Stimulated activated CD8-positive, alpha-beta memory T cell treated with anti-CD3 and anti-CD28 coated beads, Interleukin-2, amount 100 ng/mL, for 48 hours (primary cell): ENCODE measurements around the gene LRRC42.
"Not testable (repeated sequence)": the region's sequence is repeated elsewhere in the genome, so short reads cannot be mapped to it uniquely, and the experiment has no call there.

Experiments
- DNase-seq, 2 donors: peaks; one replicate each; pipeline ENCODE4 v3.0.0-alpha.2; 2020; ENCODE audit warnings: low read depth in 2 of 2

Gene LRRC42

GRCh38 chr1:53967409-53968124 is 21.4 kb downstream of the LRRC42 start:
- DNase-seq: no peak

GRCh38 chr1:53968125-53968513 is 22.0 kb downstream of the LRRC42 start:
- no peak for DNase-seq

DNA sequence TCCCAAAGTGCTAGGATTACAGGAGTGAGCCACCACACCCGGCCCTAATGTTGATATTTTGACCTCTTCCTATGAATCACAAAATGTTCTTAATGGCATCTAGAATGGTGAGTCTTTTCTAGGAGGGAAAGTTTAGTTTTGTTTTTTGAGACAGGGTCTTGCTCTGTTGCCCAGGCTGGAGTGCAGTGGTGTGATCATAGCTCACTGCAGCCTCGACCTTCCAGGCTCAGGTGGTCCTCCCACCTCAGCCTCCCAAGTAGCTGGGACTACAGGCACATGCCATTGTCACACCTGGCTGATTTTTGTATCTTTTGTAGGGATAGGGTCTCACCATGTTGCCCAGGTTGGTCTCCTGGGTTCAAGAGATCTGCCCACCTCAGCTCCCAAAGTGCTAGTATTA is 23.2 kb downstream of the LRRC42 start:
- not testable (repeated sequence) for DNase-seq

DNA sequence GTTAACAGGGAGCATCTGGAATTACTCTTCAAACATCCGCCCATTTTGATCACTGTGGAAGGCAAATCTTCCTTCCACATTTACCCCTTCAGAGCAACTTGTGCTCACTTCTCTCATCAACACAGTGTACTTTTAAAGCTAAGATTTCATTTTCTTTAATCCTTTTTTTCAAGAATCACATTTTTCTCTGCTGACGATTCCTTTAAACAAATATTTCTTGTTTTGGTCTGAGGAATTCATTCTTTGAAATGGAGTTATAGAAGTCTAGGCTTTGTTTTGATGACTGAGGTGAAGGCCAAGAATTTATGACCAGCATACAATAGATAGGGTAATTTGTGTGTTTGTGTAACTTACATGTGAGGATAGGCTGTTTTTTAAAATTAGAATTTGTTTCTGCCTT is 25.6 kb downstream of the LRRC42 start:
- no peak for DNase-seq

GRCh38 chr1:53975861-53976260 is 29.7 kb downstream of the LRRC42 start:
- DNase-seq: no peak

GRCh38 chr1:53979712-53980450 is 33.7 kb downstream of the LRRC42 start:
- no peak for DNase-seq

GRCh38 chr1:53981220-53981619 is 35.1 kb downstream of the LRRC42 start:
- no peak for DNase-seq

DNA sequence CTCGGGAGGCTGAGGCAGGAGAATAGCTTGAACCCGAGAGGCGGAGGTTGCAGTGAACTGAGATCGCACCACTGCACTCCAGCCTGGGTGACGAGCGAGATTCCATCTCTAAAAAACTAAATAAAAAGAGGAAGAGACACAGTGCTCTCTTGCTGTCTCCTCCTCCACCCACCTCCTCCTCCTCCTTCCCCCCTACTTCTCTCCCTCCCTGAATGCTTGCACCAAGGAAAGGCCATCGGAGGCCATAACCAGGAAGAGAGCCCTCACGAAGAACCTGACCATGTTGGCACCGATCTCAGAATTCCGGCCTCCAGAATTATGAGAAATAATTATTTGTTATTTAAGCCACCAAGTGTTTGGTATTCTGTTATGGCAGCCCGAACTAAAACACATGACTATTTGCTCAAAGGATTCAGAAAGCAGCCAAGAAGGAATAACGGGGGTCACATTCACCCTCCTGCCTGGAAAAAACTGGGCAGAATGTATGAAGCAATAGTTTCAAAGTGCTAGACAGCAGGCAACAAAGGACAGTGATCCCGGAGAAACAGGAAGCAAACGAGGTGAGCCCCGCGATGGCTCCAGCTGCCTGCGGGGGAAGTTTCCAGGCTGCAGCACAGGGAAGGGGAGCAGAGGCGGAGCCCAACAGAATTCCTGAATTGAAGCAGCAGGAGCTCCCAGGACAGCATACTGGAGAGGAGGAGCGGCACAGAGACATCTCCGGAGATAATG is 36.0 kb downstream of the LRRC42 start:
- DNase-seq: no peak

DNA sequence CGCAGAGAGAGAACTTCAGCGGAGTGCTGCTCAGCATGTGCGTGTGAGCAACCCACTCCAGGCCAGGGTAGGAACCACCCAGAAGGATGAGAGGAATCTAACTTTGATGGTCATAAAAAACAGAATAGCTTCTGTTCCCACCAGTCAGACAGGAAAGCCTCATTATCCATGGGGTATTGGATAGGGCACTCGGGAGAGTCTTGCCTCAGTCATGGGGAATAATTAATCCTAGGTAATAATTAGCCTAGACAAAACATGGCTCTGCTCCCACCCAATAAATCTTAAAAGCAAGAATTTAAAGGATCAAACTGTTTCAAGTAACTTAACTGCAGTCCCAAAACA is 36.6 kb downstream of the LRRC42 start:
- DNase-seq: no peak

GRCh38 chr1:53984726-53985125 is 38.6 kb downstream of the LRRC42 start:
- no peak for DNase-seq

DNA sequence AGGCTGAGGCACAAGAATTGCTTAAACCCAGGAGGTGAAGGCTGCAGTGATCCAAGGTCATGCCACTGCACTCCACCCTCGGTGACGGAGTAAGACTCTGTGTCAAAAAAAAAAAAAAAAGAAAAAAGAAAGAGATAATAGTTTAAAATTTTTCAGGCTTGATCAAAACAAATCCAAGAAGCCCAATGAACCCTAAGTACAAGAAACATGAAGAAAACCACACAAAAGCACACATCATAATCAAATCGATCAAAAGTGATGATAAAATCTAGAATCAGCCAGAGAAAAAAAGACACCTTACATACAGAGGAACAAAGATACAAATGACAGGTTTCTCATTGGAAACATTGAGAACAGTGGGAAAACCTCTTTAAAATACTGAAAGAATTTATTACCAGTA is 40.3 kb downstream of the LRRC42 start:
- no peak for DNase-seq

DNA sequence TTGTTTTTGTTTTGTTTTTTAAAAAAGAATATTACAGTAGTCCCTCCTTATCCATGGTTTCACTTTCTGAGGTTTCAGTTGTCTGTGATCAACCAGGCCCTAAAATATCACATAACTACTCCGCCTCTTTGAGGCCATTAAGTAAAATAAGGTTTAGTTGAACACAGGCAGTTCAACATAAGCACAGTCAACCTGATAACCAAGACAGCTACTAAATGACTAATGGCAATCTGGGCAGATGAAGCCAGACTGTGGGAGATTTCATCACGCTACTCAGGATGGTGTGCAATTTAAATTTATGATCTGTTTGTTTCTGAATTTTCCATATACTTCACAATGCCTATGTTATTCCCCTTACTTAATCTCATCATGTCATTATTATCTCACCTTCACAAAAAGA is 41.7 kb downstream of the LRRC42 start:
- no peak for DNase-seq

- DNase-seq: no peak
These were observed 46.1 kb downstream of the LRRC42 start for GRCh38 chr1:53992085-53992874.

DNA sequence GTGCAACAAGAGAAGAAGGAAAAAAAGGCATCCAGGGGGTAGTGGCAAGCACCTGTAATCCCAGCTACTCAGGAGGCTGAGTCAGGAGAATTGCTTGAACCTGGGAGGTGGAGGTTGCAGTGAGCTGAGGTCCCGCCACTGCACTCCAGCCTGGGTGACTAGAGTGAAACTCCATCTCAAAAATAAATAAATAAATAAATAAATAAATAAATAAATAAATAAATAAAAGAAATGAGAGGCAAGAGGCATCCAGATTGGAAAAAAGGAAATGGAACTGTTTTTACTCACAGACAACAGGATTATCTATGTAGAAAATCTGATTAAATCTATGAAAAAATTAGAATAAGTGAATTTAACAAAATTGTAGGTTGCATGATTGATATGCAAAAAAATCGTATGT is 48.4 kb downstream of the LRRC42 start:
- not testable (repeated sequence) for DNase-seq

DNA sequence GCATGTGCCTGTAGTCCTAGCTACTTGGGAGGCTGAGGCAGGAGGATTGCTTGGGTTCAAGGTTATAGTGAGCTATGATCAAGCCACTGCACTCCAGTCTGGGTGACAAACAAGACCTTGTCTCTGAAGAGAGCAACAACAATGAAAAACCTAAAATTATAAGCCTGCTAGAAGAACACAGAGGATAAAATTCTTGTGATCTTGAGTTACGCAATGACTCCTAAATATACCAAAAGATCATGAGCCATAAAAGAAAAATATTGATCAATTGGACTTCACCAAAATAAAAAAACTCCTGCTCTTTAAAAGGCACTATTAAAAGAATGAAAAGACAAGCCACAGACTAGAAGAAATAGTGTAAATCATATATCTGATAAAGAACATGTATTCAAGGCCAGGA is 49.5 kb downstream of the LRRC42 start:
- no peak for DNase-seq

- DNase-seq: no peak
These were observed 52.1 kb downstream of the LRRC42 start for GRCh38 chr1:53998223-53998622.

GRCh38 chr1:53999920-54000319 is 53.8 kb downstream of the LRRC42 start:
- no peak for DNase-seq

- DNase-seq: no peak
These were observed 55.4 kb downstream of the LRRC42 start for GRCh38 chr1:54001591-54001990.

- no peak for DNase-seq
These were observed 56.5 kb downstream of the LRRC42 start for GRCh38 chr1:54002544-54003248.

DNA sequence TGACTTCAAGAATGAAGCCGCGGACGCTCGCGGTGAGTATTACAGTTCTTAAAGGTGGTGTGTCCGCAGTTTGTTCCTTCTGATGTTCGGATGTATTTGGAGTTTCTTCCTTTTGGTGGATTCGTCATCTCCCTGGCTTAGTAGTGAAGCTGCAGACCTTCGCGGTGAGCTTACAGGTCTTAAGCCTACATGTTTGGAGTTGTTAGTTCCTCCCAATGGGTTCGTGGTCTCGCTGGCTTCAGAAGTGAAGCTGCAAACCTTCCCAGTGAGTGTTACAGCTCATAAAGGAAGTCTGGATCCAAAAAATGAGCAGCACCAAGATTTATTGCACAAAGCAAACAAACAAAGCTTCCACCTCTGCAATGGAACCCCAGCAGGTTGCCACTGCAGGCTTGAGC is 57.1 kb downstream of the LRRC42 start:
- no peak for DNase-seq

GRCh38 chr1:54003750-54004480 is 57.8 kb downstream of the LRRC42 start:
- DNase-seq: not testable (repeated sequence)
